Tibial nerve (tissue), 4 donors: ENCODE data around the gene POLR1H. TPM values are rescaled to one million over a fixed set of nuclear protein-coding genes. Genes with fewer than 3 reads are reported as not detected.

ENCODE experiments used
- DNase-seq, 2 donors: peaks; one replicate each; pipeline ENCODE4 v3.0.0-alpha.2; 2019; ENCODE audit warnings: low spot score in 2 of 2
- H3K27ac ChIP-seq, 4 donors: fragments of 200-600 bp; sonication (generic) in 3 of 4; one replicate each; pipeline ENCODE4 v1.5.1; 2017 to 2019; ENCODE audit warnings: mild to moderate bottlenecking in 1 of 4
- H3K27me3 ChIP-seq, 2 donors: fragments of 200-600 bp; sonication (generic) in 1 of 2; one replicate each; pipeline versions ENCODE4 v1.5.1 to v1.6.0; 2017 to 2019
- H3K36me3 ChIP-seq, 3 donors: fragments of 200-600 bp; sonication (generic); one replicate each; pipeline ENCODE4 v1.5.1; 2018 to 2019
- H3K4me1 ChIP-seq, 4 donors: fragments of 200-600 bp; sonication (generic) in 3 of 4; one replicate each; pipeline ENCODE4 v1.5.1; 2017 to 2019
- H3K4me3 ChIP-seq, 4 donors: fragments of 200-600 bp; sonication (generic) in 3 of 4; one replicate each; pipeline ENCODE4 v1.5.1; 2017 to 2019; ENCODE audit warnings: mild to moderate bottlenecking in 1 of 4, moderate library complexity in 1 of 4
- H3K9me3 ChIP-seq, 4 donors: fragments of 200-600 bp; sonication (generic) in 3 of 4; one replicate each; pipeline ENCODE4 v1.5.1; 2017 to 2019
- CTCF ChIP-seq, 5 experiments: fragments of 200-600 bp in 3 of 5; fragments of 450-650 bp in 2 of 5; sonication (generic) in 3 of 5; IDR thresholded peaks; one replicate each; pipeline ENCODE4 v1.5.1; 2016 to 2019; ENCODE audit warnings: antibody characterized with exemption in 5 of 5, mild to moderate bottlenecking in 3 of 5, moderate library complexity in 2 of 5
- EP300 ChIP-seq, 2 donors: sonication (generic); formaldehyde crosslinking; IDR thresholded peaks; one replicate each; pipeline ENCODE4 v1.6.1; 2017; ENCODE audit warnings: antibody characterized with exemption in 2 of 2, mild to moderate bottlenecking in 1 of 2
- POLR2A ChIP-seq, 2 donors: fragments of 450-650 bp; IDR thresholded peaks; one replicate each; pipeline ENCODE4 v1.6.1; 2017; ENCODE audit warnings: antibody characterized with exemption in 2 of 2, mild to moderate bottlenecking in 2 of 2, moderate library complexity in 2 of 2
- WGBS, 2 donors: methylation state at CpG; one replicate each; pipeline ENCODE4 v1.1.5; 2018; 5-methylcytosine and 5-hydroxymethylcytosine counted together
- small RNA-seq: library from RNA; depleted of rRNA; stranded (forward); fragments of <200 nt; gene quantifications from one replicate; pipeline ENCODE3, GENCODE V24; 2016
- total RNA-seq, 4 donors: library from RNA; depleted of rRNA; stranded (reverse); fragments of >200 nt; gene quantifications; one replicate each; pipeline ENCODE4 v1.1.0, GENCODE V29; 2016

POLR1H gene
- total RNA-seq, 4 donors from 2014 or later, result 22.4 to 30.6 (median 24.8) TPM

GRCh38 chr6:30113841-30114240, 52.8 kb downstream of the POLR1H start:
- Histone ChIP-seq H3K36me3 (no peaks in the 10 kb centered on the region), H3K9me3 (no peaks in the 10 kb centered on the region), H3K4me3 (no peak overlapping the region), H3K27ac (no peak overlapping the region), H3K27me3 (peaks cover 0 to 73% of the 10 kb centered on the region in 2 donors), H3K4me1 (no peaks in the 10 kb centered on the region)
- no peak for DNase-seq
- no peak for TF ChIP-seq CTCF (IDR thresholded peaks at IDR 0.05)
- TF ChIP-seq EP300 (IDR thresholded peaks at IDR 0.05), result no peak
- no peak for TF ChIP-seq POLR2A (IDR thresholded peaks at IDR 0.05)
- WGBS, 2 donors, result 69 to 77% methylated on average over 1 of the region's 1 CpG

Small RNA genes within 50 kb of the gene (small RNA-seq; reads per million reads assigned to genes)
- gene RF02218 (not detected), gene RF02219 (not detected), gene RF02220 (not detected)

Other genes starting within 250 kb of the POLR1H start
- gene HLA-G, start 233.4 kb upstream of the POLR1H start, total RNA-seq, result not detected
- 100 to 1,000 TPM; 219 to 566 (median 521) TPM for gene HLA-A, start 118.7 kb upstream of the POLR1H start, total RNA-seq
- 10 to 100 TPM; 28.2 to 39.8 (median 34.2) TPM for gene PPP1R11, start 5.9 kb downstream of the POLR1H start, total RNA-seq
- under 1 TPM in 1 of 4 donors, not detected in 3; 0.42 TPM for gene RNF39, start 14.5 kb downstream of the POLR1H start, total RNA-seq
- not detected for gene TRIM31, start 51.8 kb downstream of the POLR1H start, total RNA-seq
- gene TRIM40, start 74.9 kb downstream of the POLR1H start, total RNA-seq, result not detected
- not detected for gene TRIM10, start 99.9 kb downstream of the POLR1H start, total RNA-seq
- gene TRIM15, start 102.3 kb downstream of the POLR1H start, total RNA-seq, result not detected
- gene TRIM26, start 152.1 kb downstream of the POLR1H start, total RNA-seq, result 10 to 100 TPM; 26.9 to 46.8 (median 37.6) TPM